Measurements from ENCODE around the gene MATN4. TPM values are rescaled to one million over a fixed set of nuclear protein-coding genes. Genes with fewer than 3 reads are reported as not detected.
A peak's percentile ranks its signal among the peaks of the same experiment; 100 is the strongest.

MATN4 gene
- total and polyA plus RNA-seq, 2 experiments from 2014 or later, result 3.3 to 5.1 TPM

DNA sequence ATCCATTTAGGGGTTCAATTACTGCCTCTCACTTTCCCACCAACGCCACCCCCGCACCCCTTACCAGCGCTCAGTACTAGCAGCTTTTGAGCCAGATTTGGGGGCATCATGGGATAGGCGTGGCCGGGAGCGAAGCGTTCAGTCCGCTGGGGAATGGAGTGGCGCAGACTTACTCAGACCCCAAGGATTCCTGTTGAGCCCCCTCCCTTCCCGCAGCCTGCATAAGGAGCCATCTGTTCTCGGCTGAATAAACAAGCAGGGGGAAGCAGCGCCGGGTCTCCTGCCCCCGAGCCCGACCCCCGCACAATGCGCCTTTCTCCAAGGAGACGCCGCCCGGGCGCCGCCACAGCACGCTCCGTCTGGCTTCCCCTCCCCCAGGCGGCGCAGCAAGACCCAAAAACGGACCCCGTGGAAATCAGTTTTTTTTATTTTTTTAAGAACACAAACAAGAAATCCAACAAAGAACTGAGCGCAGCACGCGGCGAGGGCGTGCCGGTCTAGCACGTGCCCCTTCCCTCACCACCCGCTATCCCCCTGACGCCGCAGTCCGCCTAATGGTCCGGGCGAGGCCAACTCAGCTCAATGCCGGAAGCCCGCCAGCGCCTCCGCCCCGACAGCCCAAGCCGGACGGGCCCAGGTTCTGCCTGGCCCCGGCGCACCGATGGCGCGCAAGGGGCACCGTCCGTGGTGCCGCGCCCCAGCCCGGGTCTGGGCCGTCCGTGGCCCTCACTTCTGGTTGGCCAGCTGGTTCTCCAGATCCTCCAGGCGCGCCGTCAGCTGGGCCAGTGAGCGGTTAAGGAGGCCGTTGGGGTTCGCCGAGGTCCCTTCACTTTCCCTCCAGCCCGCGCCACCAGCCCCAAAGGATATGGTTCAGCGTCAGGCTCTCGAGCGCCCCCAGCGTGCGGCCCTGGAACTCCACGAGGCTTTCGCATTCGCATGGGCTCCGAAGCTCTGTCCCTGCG is 14.8 kb downstream of the MATN4 start:
- Mint-ChIP-seq H3K4me1 (peaks cover 10% of the 10 kb centered on the region), H3K27me3 (ENCODE audit: insufficient read depth, low read depth, poor library complexity) (peaks cover 28% of the 10 kb centered on the region), H3K9me3 (peaks cover 24% of the 10 kb centered on the region), H3K27ac (no peak overlapping the region), H3K4me3 (peak overlapping the region; percentile 72), H3K36me3 (ENCODE audit: low read depth) (peaks cover 19% of the 10 kb centered on the region; the same call in 2 of the 3 replicates)
- H4K20me1 ChIP-seq (replicated peaks; ENCODE audit: insufficient read depth), result no peaks in the 10 kb centered on the region
- H3K36me3 ChIP-seq (ENCODE audit: insufficient read depth), result no peaks in the 10 kb centered on the region; the same call in 1 of the 2 replicates
- peaks cover 42% of the 10 kb centered on the region for H3K27me3 ChIP-seq (ENCODE audit: insufficient read depth)
- H3K4me2 ChIP-seq, result peak overlapping the region; percentile 85
- peak overlapping the region; percentile 64 for H3K4me3 ChIP-seq
- peak overlapping the region; percentile 98 for H2AFZ ChIP-seq
- 0 out of 2 replicates have a peak, but pooled peaks cover 4% of the 10 kb centered on the region for H3F3A ChIP-seq (replicated peaks; ENCODE audit: low read depth)
- no peaks in the 10 kb centered on the region for H3K79me2 ChIP-seq (replicated peaks; ENCODE audit: insufficient read depth)
- ATAC-seq (peak; percentile 86), DNase-seq (ENCODE audit: low spot score) (peak; percentile 95)
- no peak overlapping the region for H3K27ac ChIP-seq (ENCODE audit: low read depth)
- H3K9me2 ChIP-seq (ENCODE audit: insufficient read depth), result no peaks in the 10 kb centered on the region
- 0 out of 2 replicates have a peak, but pooled peaks cover 2% of the 10 kb centered on the region for H3K4me1 ChIP-seq (ENCODE audit: insufficient read depth)
- TF ChIP-seq JUNB (IDR thresholded peaks at IDR 0.05; ENCODE audit: unreplicated experiment), result no peak
- no peak for TF ChIP-seq EZH2phosphoT487 (IDR thresholded peaks at IDR 0.05; ENCODE audit: unreplicated experiment)
- peak; percentile 43; the same call in 1 of the 2 replicates for TF ChIP-seq POLR2AphosphoS5 (IDR thresholded peaks at IDR 0.05; ENCODE audit: low read depth)
- no peak for TF ChIP-seq STAT1 (IDR thresholded peaks at IDR 0.05; ENCODE audit: unreplicated experiment)
- TF ChIP-seq, protein P1, sequence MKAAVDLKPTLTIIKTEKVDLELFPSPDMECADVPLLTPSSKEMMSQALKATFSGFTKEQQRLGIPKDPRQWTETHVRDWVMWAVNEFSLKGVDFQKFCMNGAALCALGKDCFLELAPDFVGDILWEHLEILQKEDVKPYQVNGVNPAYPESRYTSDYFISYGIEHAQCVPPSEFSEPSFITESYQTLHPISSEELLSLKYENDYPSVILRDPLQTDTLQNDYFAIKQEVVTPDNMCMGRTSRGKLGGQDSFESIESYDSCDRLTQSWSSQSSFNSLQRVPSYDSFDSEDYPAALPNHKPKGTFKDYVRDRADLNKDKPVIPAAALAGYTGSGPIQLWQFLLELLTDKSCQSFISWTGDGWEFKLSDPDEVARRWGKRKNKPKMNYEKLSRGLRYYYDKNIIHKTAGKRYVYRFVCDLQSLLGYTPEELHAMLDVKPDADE (IDR thresholded peaks at IDR 0.05), result no peak
- TF ChIP-seq, protein P2, sequence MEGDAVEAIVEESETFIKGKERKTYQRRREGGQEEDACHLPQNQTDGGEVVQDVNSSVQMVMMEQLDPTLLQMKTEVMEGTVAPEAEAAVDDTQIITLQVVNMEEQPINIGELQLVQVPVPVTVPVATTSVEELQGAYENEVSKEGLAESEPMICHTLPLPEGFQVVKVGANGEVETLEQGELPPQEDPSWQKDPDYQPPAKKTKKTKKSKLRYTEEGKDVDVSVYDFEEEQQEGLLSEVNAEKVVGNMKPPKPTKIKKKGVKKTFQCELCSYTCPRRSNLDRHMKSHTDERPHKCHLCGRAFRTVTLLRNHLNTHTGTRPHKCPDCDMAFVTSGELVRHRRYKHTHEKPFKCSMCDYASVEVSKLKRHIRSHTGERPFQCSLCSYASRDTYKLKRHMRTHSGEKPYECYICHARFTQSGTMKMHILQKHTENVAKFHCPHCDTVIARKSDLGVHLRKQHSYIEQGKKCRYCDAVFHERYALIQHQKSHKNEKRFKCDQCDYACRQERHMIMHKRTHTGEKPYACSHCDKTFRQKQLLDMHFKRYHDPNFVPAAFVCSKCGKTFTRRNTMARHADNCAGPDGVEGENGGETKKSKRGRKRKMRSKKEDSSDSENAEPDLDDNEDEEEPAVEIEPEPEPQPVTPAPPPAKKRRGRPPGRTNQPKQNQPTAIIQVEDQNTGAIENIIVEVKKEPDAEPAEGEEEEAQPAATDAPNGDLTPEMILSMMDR (conservative IDR thresholded peaks at IDR 0.05; ENCODE audit: low read depth in 2 of 2), result peak; percentile 74 to 88
- no peak for TF ChIP-seq ZNF331 (CRISPR knock-in tag; IDR thresholded peaks at IDR 0.05; ENCODE audit: low read depth)
- TF ChIP-seq NANOG (IDR thresholded peaks at IDR 0.05; ENCODE audit: borderline replicate concordance), result no peak
- TF ChIP-seq, protein P3, sequence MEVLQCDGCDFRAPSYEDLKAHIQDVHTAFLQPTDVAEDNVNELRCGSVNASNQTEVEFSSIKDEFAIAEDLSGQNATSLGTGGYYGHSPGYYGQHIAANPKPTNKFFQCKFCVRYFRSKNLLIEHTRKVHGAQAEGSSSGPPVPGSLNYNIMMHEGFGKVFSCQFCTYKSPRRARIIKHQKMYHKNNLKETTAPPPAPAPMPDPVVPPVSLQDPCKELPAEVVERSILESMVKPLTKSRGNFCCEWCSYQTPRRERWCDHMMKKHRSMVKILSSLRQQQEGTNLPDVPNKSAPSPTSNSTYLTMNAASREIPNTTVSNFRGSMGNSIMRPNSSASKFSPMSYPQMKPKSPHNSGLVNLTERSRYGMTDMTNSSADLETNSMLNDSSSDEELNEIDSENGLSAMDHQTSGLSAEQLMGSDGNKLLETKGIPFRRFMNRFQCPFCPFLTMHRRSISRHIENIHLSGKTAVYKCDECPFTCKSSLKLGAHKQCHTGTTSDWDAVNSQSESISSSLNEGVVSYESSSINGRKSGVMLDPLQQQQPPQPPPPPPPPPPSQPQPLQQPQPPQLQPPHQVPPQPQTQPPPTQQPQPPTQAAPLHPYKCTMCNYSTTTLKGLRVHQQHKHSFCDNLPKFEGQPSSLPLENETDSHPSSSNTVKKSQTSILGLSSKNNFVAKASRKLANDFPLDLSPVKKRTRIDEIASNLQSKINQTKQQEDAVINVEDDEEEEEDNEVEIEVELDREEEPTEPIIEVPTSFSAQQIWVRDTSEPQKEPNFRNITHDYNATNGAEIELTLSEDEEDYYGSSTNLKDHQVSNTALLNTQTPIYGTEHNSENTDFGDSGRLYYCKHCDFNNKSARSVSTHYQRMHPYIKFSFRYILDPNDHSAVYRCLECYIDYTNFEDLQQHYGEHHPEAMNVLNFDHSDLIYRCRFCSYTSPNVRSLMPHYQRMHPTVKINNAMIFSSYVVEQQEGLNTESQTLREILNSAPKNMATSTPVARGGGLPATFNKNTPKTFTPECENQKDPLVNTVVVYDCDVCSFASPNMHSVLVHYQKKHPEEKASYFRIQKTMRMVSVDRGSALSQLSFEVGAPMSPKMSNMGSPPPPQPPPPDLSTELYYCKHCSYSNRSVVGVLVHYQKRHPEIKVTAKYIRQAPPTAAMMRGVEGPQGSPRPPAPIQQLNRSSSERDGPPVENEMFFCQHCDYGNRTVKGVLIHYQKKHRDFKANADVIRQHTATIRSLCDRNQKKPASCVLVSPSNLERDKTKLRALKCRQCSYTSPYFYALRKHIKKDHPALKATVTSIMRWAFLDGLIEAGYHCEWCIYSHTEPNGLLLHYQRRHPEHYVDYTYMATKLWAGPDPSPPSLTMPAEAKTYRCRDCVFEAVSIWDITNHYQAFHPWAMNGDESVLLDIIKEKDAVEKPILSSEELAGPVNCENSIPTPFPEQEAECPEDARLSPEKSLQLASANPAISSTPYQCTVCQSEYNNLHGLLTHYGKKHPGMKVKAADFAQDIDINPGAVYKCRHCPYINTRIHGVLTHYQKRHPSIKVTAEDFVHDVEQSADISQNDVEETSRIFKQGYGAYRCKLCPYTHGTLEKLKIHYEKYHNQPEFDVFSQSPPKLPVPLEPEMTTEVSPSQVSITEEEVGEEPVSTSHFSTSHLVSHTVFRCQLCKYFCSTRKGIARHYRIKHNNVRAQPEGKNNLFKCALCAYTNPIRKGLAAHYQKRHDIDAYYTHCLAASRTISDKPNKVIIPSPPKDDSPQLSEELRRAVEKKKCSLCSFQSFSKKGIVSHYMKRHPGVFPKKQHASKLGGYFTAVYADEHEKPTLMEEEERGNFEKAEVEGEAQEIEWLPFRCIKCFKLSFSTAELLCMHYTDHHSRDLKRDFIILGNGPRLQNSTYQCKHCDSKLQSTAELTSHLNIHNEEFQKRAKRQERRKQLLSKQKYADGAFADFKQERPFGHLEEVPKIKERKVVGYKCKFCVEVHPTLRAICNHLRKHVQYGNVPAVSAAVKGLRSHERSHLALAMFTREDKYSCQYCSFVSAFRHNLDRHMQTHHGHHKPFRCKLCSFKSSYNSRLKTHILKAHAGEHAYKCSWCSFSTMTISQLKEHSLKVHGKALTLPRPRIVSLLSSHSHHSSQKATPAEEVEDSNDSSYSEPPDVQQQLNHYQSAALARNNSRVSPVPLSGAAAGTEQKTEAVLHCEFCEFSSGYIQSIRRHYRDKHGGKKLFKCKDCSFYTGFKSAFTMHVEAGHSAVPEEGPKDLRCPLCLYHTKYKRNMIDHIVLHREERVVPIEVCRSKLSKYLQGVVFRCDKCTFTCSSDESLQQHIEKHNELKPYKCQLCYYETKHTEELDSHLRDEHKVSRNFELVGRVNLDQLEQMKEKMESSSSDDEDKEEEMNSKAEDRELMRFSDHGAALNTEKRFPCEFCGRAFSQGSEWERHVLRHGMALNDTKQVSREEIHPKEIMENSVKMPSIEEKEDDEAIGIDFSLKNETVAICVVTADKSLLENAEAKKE (CRISPR knock-in tag; IDR thresholded peaks at IDR 0.05), result no peak; the same call in 1 of the 2 replicates
- no peak for TF ChIP-seq CREB1 (CRISPR knock-in tag; IDR thresholded peaks at IDR 0.05; ENCODE audit: low read depth)
- peak; percentile 46 for TF ChIP-seq EZH2 (IDR thresholded peaks at IDR 0.05; ENCODE audit: low read depth, unreplicated experiment)

Measured in GM23338 (cell line).